ENCODE measurements around the gene SFXN5.

DNA sequence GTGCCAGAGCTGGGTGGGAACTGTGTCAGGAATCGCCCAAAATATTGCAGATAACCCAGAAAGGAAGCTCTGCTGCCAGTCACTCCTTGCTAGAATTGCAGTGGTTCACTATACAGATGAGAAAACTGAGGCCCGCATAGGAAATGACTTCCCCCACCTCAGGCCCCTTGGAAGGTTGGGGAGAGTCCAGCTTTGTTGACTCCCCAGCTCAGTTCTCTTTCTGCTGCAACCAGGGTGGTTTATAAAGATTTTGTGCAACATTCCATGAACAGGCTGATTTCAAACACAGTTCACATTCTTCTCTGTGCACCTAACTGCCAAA lies 173.0 kb downstream of the SFXN5 start:
- TF ChIP-seq ZSCAN20 (CRISPR knock-in tag; IDR thresholded peaks at IDR 0.05) (no peak), EP300 (IDR thresholded peaks at IDR 0.05) (no peak), RARB (CRISPR knock-in tag; IDR thresholded peaks at IDR 0.05) (no peak), MAFK (IDR thresholded peaks at IDR 0.05; ENCODE audit: partially characterized antibody) (no peak), CEBPB (IDR thresholded peaks at IDR 0.05) (no peak), POLR2A (IDR thresholded peaks at IDR 0.05; ENCODE audit: low read length) (no peak), REST (IDR thresholded peaks at IDR 0.05) (no peak), RAD21 (conservative IDR thresholded peaks at IDR 0.05 in 1 of 2, IDR thresholded peaks at IDR 0.05 in 1 of 2) (no peak), ESRRA (IDR thresholded peaks at IDR 0.05; ENCODE audit: borderline replicate concordance, low read length) (no peak), PHF8 (IDR thresholded peaks at IDR 0.05; ENCODE audit: borderline replicate concordance, low read depth) (no peak)
- TF ChIP-seq, protein P1, sequence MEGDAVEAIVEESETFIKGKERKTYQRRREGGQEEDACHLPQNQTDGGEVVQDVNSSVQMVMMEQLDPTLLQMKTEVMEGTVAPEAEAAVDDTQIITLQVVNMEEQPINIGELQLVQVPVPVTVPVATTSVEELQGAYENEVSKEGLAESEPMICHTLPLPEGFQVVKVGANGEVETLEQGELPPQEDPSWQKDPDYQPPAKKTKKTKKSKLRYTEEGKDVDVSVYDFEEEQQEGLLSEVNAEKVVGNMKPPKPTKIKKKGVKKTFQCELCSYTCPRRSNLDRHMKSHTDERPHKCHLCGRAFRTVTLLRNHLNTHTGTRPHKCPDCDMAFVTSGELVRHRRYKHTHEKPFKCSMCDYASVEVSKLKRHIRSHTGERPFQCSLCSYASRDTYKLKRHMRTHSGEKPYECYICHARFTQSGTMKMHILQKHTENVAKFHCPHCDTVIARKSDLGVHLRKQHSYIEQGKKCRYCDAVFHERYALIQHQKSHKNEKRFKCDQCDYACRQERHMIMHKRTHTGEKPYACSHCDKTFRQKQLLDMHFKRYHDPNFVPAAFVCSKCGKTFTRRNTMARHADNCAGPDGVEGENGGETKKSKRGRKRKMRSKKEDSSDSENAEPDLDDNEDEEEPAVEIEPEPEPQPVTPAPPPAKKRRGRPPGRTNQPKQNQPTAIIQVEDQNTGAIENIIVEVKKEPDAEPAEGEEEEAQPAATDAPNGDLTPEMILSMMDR (IDR thresholded peaks at IDR 0.05): no peak
- TF ChIP-seq, protein P2, sequence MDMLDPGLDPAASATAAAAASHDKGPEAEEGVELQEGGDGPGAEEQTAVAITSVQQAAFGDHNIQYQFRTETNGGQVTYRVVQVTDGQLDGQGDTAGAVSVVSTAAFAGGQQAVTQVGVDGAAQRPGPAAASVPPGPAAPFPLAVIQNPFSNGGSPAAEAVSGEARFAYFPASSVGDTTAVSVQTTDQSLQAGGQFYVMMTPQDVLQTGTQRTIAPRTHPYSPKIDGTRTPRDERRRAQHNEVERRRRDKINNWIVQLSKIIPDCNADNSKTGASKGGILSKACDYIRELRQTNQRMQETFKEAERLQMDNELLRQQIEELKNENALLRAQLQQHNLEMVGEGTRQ (IDR thresholded peaks at IDR 0.05): no peak
- TF ChIP-seq, protein P3, sequence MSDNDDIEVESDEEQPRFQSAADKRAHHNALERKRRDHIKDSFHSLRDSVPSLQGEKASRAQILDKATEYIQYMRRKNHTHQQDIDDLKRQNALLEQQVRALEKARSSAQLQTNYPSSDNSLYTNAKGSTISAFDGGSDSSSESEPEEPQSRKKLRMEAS (IDR thresholded peaks at IDR 0.05): no peak
